Heart right ventricle (tissue), 16 donors: ENCODE measurements around the gene ZMIZ1. TPM values are rescaled to one million over a fixed set of nuclear protein-coding genes. Genes with fewer than 3 reads are reported as not detected.

Source experiments
- ATAC-seq, 8 donors: fragments of 200-7000 bp; cut with Tn5 transposase; one replicate each; pipeline ENCODE4 v1.9.1; 2020; ENCODE audit warnings: mild to moderate bottlenecking in 8 of 8, moderate library complexity in 8 of 8, moderate number of reproducible peaks in 1 of 8
- DNase-seq, 2 donors: peaks; one replicate each; pipeline ENCODE4 v3.0.0-alpha.2; 2020
- H3K27ac ChIP-seq, 10 donors: fragments of 200-600 bp; sonication (generic) in 2 of 10; one replicate each; pipeline versions ENCODE4 v1.5.0 to v1.8.0; 2020 to 2022; ENCODE audit warnings: mild to moderate bottlenecking in 3 of 10
- H3K27me3 ChIP-seq, 7 donors: fragments of 200-600 bp; one replicate each; pipeline ENCODE4 v1.8.0; 2021 to 2022; ENCODE audit warnings: mild to moderate bottlenecking in 2 of 7
- H3K36me3 ChIP-seq, 9 donors: fragments of 200-600 bp; sonication (generic) in 1 of 9; one replicate each; pipeline versions ENCODE4 v1.5.0 to v1.8.0; 2020 to 2022; ENCODE audit warnings: mild to moderate bottlenecking in 2 of 9
- H3K4me1 ChIP-seq, 9 donors: fragments of 200-600 bp; sonication (generic) in 1 of 9; one replicate each; pipeline versions ENCODE4 v1.5.0 to v1.8.0; 2020 to 2022; ENCODE audit warnings: mild to moderate bottlenecking in 4 of 9
- H3K4me3 ChIP-seq, 10 donors: fragments of 200-600 bp; sonication (generic) in 2 of 10; one replicate each; pipeline versions ENCODE4 v1.5.0 to v1.8.0; 2020 to 2022; ENCODE audit warnings: mild to moderate bottlenecking in 7 of 10, moderate library complexity in 2 of 10
- H3K9me3 ChIP-seq, 11 donors: fragments of 200-600 bp in 10 of 11; sonication (generic) in 2 of 11; one replicate each; pipeline versions ENCODE4 v1.5.0 to v1.8.0; 2013 to 2022; ENCODE audit warnings: mild to moderate bottlenecking in 2 of 11, control low read depth in 1 of 11, moderate library complexity in 1 of 11
- CTCF ChIP-seq, 9 donors: fragments of 200-600 bp; sonication (generic) in 2 of 9; IDR thresholded peaks; one replicate each; pipeline versions ENCODE4 v1.5.0 to v1.8.0; 2021 to 2022; ENCODE audit warnings: antibody characterized with exemption in 9 of 9, mild to moderate bottlenecking in 5 of 9, moderate library complexity in 1 of 9
- WGBS, 2 donors: extraction: QIAGEN DNeasy Blood & Tissue Kit; methylation state at CpG; one replicate each; pipeline ENCODE4 v1.1.7; 2013; ENCODE audit warnings: inconsistent platforms in 1 of 2; 5-methylcytosine and 5-hydroxymethylcytosine counted together
- intact Hi-C, 10 donors: fragments of 100-400 bp; cut with DNase I; formaldehyde crosslinking; loops; one replicate each; pipeline versions ENCODE4 v1.11.1 to v1.14.2; 2022
- polyA plus RNA-seq, 2 donors: library from polyadenylated mRNA; stranded (reverse); fragments of 200-250 nt; gene quantifications; one replicate each; pipeline ENCODE4 v1.2.3, GENCODE V29; 2013
- total RNA-seq, 10 donors: library from RNA; stranded (reverse); fragmentation: NEBNext Ultra II Directional in 3 of 10; extraction: Animal tissue kit (Norgen Biotek cat#: 25700) in 3 of 10; gene quantifications; one replicate each; pipeline versions ENCODE4 v1.2.1 to v1.2.4, GENCODE V29; 2021 to 2023
- donor health status: Arrhythmogenic right ventricular cardiomyopathy.
- donor health status: ischemic (EF 13 %, LVEDD 7.1; RV severe dilation, severe dysfunction).
- donor health status: healthy with polysubstance abuse.
- donor health status: DM: no; HTN: yes; CAD: no.
- donor health status: DM: no; HTN: no; CAD: no.
- donor health status: ischemic (EF 25% LVEDD 6.9; RV normal size, moderate dysfunction).
- donor health status: ischemic (EF 25% LVEDD 5.7; RV mildly dilated, moderate dysfunction).
- donor health status: healthy.
- donor health status: DM: yes; HTN: yes; CAD: no.
- donor health status: Ischemic cardiomyopathy.
- donor health status: ischemic (EF 35%, LVEDD 5.7; RV mildly dilated, moderate dysfunction).
- donor health status: nonischemic (EF 11% LVEDD 7.7; RV severe dilation, severe dysfunction).
- donor health status: DM: yes; HTN: yes; CAD: no.
- donor health status: PGD.
- donor health status: ischemic (EF 29% LVEDD 5.4; RV normal size, mild dysfunction).
- donor health status: nonischemic (EF 23%, LVEDD 6.1; RV moderate dilation, normal function).

The ZMIZ1 gene
- total and polyA plus RNA-seq, 12 donors, result 24.2 to 61.5 (median 49.8) TPM

GRCh38 chr10:79063661-79064492, 4.9 kb upstream of the ZMIZ1 start:
- Histone ChIP-seq H3K27me3 (no peaks in the 10 kb centered on the region), H3K4me3 (no peak overlapping the region), H3K4me1 (peaks cover 0 to 32% (median 17%) of the 10 kb centered on the region in 9 donors), H3K9me3 (no peaks in the 10 kb centered on the region), H3K36me3 (no peaks in the 10 kb centered on the region), H3K27ac (no peak overlapping the region)
- WGBS, 2 donors, result 93 to 95% methylated on average over 8 of the region's 8 CpGs
- ATAC-seq (no peak), DNase-seq (peak in 1 of 2 donors; percentile 4)
- intact Hi-C loops, result loop anchor here in 8 of 10 donors (5.0 to 10.0 kb wide), 10 partner anchors 79 to 1019 kb away; no protein-coding TSS in a partner anchor
- no peak for TF ChIP-seq CTCF (IDR thresholded peaks at IDR 0.05)

GRCh38 chr10:79065091-79065551, 3.6 kb upstream of the ZMIZ1 start:
- no peak for ATAC-seq
- no peak for TF ChIP-seq CTCF (IDR thresholded peaks at IDR 0.05)
- intact Hi-C loops, result loop anchor here (5.0 to 10.0 kb wide), 13 partner anchors 80 to 1020 kb away; no protein-coding TSS in a partner anchor
- Histone ChIP-seq H3K4me3 (no peak overlapping the region), H3K9me3 (no peaks in the 10 kb centered on the region), H3K27ac (no peak overlapping the region), H3K4me1 (peaks cover 0 to 20% (median 12%) of the 10 kb centered on the region in 9 donors), H3K27me3 (no peaks in the 10 kb centered on the region), H3K36me3 (no peaks in the 10 kb centered on the region)
- DNase-seq, result peak in 1 of 2 donors; percentile 7
- WGBS, 2 donors, result 96 to 97% methylated on average over 2 of the region's 2 CpGs

GRCh38 chr10:79065853-79066252, 2.9 kb upstream of the ZMIZ1 start:
- peak overlapping the region in 1 of 10 donors; percentile 99 for H3K27ac ChIP-seq
- DNase-seq (peak in 1 of 2 donors; percentile 3), ATAC-seq (no peak)
- no peaks in the 10 kb centered on the region for H3K36me3 ChIP-seq
- peaks cover 0 to 22% (median 12%) of the 10 kb centered on the region in 9 donors for H3K4me1 ChIP-seq
- H3K27me3 ChIP-seq, result no peaks in the 10 kb centered on the region
- no peak overlapping the region for H3K4me3 ChIP-seq
- WGBS, 2 donors, result 47 to 95% methylated on average over 2 of the region's 2 CpGs
- no peak for TF ChIP-seq CTCF (IDR thresholded peaks at IDR 0.05)
- no peaks in the 10 kb centered on the region for H3K9me3 ChIP-seq
- intact Hi-C loops, result loop anchor here (2.0 to 10.0 kb wide), 14 partner anchors 81 to 1021 kb away; no protein-coding TSS in a partner anchor

- H3K27me3 ChIP-seq, result no peaks in the 10 kb centered on the region
- H3K36me3 ChIP-seq, result no peaks in the 10 kb centered on the region
- peak overlapping the region; percentile 54 to 100 (median 99) for H3K27ac ChIP-seq
- DNase-seq (no peak), ATAC-seq (peak; percentile 13 to 35 (median 20))
- peaks cover 3 to 30% (median 15%) of the 10 kb centered on the region in 9 donors for H3K4me1 ChIP-seq
- H3K9me3 ChIP-seq, result no peaks in the 10 kb centered on the region
- peak in 6 of 9 donors; percentile 20 to 42 (median 32) for TF ChIP-seq CTCF (IDR thresholded peaks at IDR 0.05)
- intact Hi-C loops, result loop anchor here (1.0 to 10.0 kb wide), 15 partner anchors 82 to 1022 kb away; no protein-coding TSS in a partner anchor
- WGBS, 2 donors, result 10 to 12% methylated on average over 34 to 37 of the region's 37 CpGs
- peak overlapping the region; percentile 13 to 98 (median 92) for H3K4me3 ChIP-seq
These were observed 2.1 kb upstream of the ZMIZ1 start for GRCh38 chr10:79066411-79067240.
